Measurements from ENCODE around the gene TESK1. TPM values are rescaled to one million over a fixed set of nuclear protein-coding genes. Genes with fewer than 3 reads are reported as not detected.
A peak's percentile ranks its signal among the peaks of the same experiment; 100 is the strongest.
"Not testable (repeated sequence)": the region's sequence is repeated elsewhere in the genome, so short reads cannot be mapped to it uniquely, and the experiment has no call there.

Gene TESK1
- total RNA-seq, 1 donor from 2014 or later = 5.2 TPM

- no peak overlapping the region for H3K27ac Mint-ChIP-seq
- H3F3A ChIP-seq (ENCODE audit: low read depth) = peaks cover 7% of the 10 kb centered on the region
- H3K4me3 Mint-ChIP-seq = no peak overlapping the region
- H3K4me1 Mint-ChIP-seq = peaks cover 18% of the 10 kb centered on the region
- peaks cover 16% of the 10 kb centered on the region for H3K27me3 Mint-ChIP-seq (ENCODE audit: insufficient read depth, low read depth)
- H3K27me3 ChIP-seq = peaks cover 2% of the 10 kb centered on the region
- H3K9me3 ChIP-seq (ENCODE audit: low read depth) = no peaks in the 10 kb centered on the region
- H3K4me2 ChIP-seq = no peak overlapping the region
- no peak for TF ChIP-seq EZH2 (IDR thresholded peaks at IDR 0.05)
- TF ChIP-seq CTCF (IDR thresholded peaks at IDR 0.05) = no peak
- TF ChIP-seq EZH2phosphoT487 (IDR thresholded peaks at IDR 0.05) = no peak
- H2AFZ ChIP-seq (replicated peaks) = no peak overlapping the region
- H3K79me2 ChIP-seq (ENCODE audit: low read depth) = peaks cover 18% of the 10 kb centered on the region
- peaks cover 16% of the 10 kb centered on the region for H3K36me3 Mint-ChIP-seq
- H3K9ac ChIP-seq = no peak overlapping the region
- no peak overlapping the region for H3K27ac ChIP-seq
- DNase-seq (ENCODE audit: low spot score) = no peak
- H3K4me1 ChIP-seq = peaks cover 9% of the 10 kb centered on the region
- H3K36me3 ChIP-seq = no peaks in the 10 kb centered on the region
- H3K9me3 Mint-ChIP-seq = no peaks in the 10 kb centered on the region
- H4K20me1 ChIP-seq (ENCODE audit: low read depth) = peaks cover 23% of the 10 kb centered on the region
- no peak overlapping the region for H3K4me3 ChIP-seq
These were observed 4.1 kb downstream of the TESK1 start for GRCh38 chr9:35609001-35609819.

GRCh38 chr9:35609820-35610163, 4.7 kb downstream of the TESK1 start:
- Histone ChIP-seq H3K9ac (no peak overlapping the region), H3K36me3 (no peaks in the 10 kb centered on the region), H3K9me3 (ENCODE audit: low read depth) (no peaks in the 10 kb centered on the region), H2AFZ (replicated peaks) (no peak overlapping the region), H3F3A (ENCODE audit: low read depth) (peaks cover 2% of the 10 kb centered on the region), H3K4me3 (no peak overlapping the region), H3K4me1 (peaks cover 9% of the 10 kb centered on the region), H3K27me3 (peaks cover 7% of the 10 kb centered on the region), H3K4me2 (no peak overlapping the region), H3K27ac (no peak overlapping the region), H3K79me2 (ENCODE audit: low read depth) (peaks cover 18% of the 10 kb centered on the region), H4K20me1 (ENCODE audit: low read depth) (peaks cover 23% of the 10 kb centered on the region)
- peaks cover 14% of the 10 kb centered on the region for H3K4me1 Mint-ChIP-seq
- peaks cover 17% of the 10 kb centered on the region for H3K27me3 Mint-ChIP-seq (ENCODE audit: insufficient read depth, low read depth)
- no peak overlapping the region for H3K27ac Mint-ChIP-seq
- H3K9me3 Mint-ChIP-seq = no peaks in the 10 kb centered on the region
- TF ChIP-seq CTCF (IDR thresholded peaks at IDR 0.05) (no peak), EZH2 (IDR thresholded peaks at IDR 0.05) (no peak), EZH2phosphoT487 (IDR thresholded peaks at IDR 0.05) (no peak)
- peaks cover 16% of the 10 kb centered on the region for H3K36me3 Mint-ChIP-seq
- DNase-seq (ENCODE audit: low spot score) = no peak
- H3K4me3 Mint-ChIP-seq = no peak overlapping the region

- TF ChIP-seq EZH2 (IDR thresholded peaks at IDR 0.05) (no peak), CTCF (IDR thresholded peaks at IDR 0.05) (peak; percentile 69)
- no peak overlapping the region for H3K27ac Mint-ChIP-seq
These were observed 6.3 kb downstream of the TESK1 start for GRCh38 chr9:35611230-35611797.

GRCh38 chr9:35612066-35612465, 7.0 kb downstream of the TESK1 start:
- not testable (repeated sequence) for H3K9me3 ChIP-seq (ENCODE audit: low read depth); H3K9me3 Mint-ChIP-seq; H3F3A ChIP-seq (ENCODE audit: low read depth); H3K4me2 ChIP-seq; H4K20me1 ChIP-seq (ENCODE audit: low read depth); H3K9ac ChIP-seq; H3K27ac Mint-ChIP-seq; H3K4me3 Mint-ChIP-seq; H3K36me3 ChIP-seq; DNase-seq (ENCODE audit: low spot score); H3K27ac ChIP-seq; H3K4me1 ChIP-seq; H2AFZ ChIP-seq (replicated peaks); H3K79me2 ChIP-seq (ENCODE audit: low read depth); H3K4me3 ChIP-seq
- H3K27me3 ChIP-seq = peaks cover 30% of the 10 kb centered on the region
- H3K27me3 Mint-ChIP-seq (ENCODE audit: insufficient read depth, low read depth) = peaks cover 35% of the 10 kb centered on the region
- peaks cover 10% of the 10 kb centered on the region for H3K4me1 Mint-ChIP-seq
- peaks cover 13% of the 10 kb centered on the region for H3K36me3 Mint-ChIP-seq

More at GRCh38 chr9:35611230-35611797, 6.3 kb downstream of the TESK1 start:
- Histone ChIP-seq H3K79me2 (ENCODE audit: low read depth) (peaks cover 11% of the 10 kb centered on the region), H3K4me1 (peaks cover 6% of the 10 kb centered on the region), H3K4me2 (no peak overlapping the region), H3K27me3 (peaks cover 23% of the 10 kb centered on the region), H4K20me1 (ENCODE audit: low read depth) (peaks cover 16% of the 10 kb centered on the region), H3K9me3 (ENCODE audit: low read depth) (no peaks in the 10 kb centered on the region), H3K9ac (no peak overlapping the region), H3K4me3 (no peak overlapping the region), H3K36me3 (no peaks in the 10 kb centered on the region), H2AFZ (replicated peaks) (no peak overlapping the region), H3K27ac (no peak overlapping the region), H3F3A (ENCODE audit: low read depth) (peaks cover 1% of the 10 kb centered on the region)
- no peak overlapping the region for H3K4me3 Mint-ChIP-seq
- peaks cover 16% of the 10 kb centered on the region for H3K36me3 Mint-ChIP-seq
- peak; percentile 66 for DNase-seq (ENCODE audit: low spot score)
- peaks cover 29% of the 10 kb centered on the region for H3K27me3 Mint-ChIP-seq (ENCODE audit: insufficient read depth, low read depth)
- H3K9me3 Mint-ChIP-seq = no peaks in the 10 kb centered on the region
- peaks cover 12% of the 10 kb centered on the region for H3K4me1 Mint-ChIP-seq

Data from neural progenitor cell (in vitro differentiated cells).